Esophagus muscularis mucosa (tissue), 3 donors: ENCODE results near the gene SHF.

Experiments used
- POLR2A ChIP-seq: fragments of 450-650 bp; IDR thresholded peaks from one replicate; pipeline ENCODE4 v1.6.1; 2017; ENCODE audit warnings: antibody characterized with exemption, moderate library complexity, mild to moderate bottlenecking, low read depth
- POLR2AphosphoS5 ChIP-seq, 2 donors: sonication (generic); formaldehyde crosslinking; IDR thresholded peaks; one replicate each; pipeline ENCODE4 v1.6.1; 2017; ENCODE audit warnings: antibody characterized with exemption in 2 of 2
- TF ChIP-seq, protein P1 (sequence below), 3 experiments: fragments of 200-600 bp in 2 of 3; fragments of 450-650 bp in 1 of 3; sonication (generic) in 2 of 3; IDR thresholded peaks; one replicate each; pipeline ENCODE4 v1.5.1; 2017 to 2019; ENCODE audit warnings: antibody characterized with exemption in 3 of 3, mild to moderate bottlenecking in 2 of 3, moderate library complexity in 1 of 3

DNA sequence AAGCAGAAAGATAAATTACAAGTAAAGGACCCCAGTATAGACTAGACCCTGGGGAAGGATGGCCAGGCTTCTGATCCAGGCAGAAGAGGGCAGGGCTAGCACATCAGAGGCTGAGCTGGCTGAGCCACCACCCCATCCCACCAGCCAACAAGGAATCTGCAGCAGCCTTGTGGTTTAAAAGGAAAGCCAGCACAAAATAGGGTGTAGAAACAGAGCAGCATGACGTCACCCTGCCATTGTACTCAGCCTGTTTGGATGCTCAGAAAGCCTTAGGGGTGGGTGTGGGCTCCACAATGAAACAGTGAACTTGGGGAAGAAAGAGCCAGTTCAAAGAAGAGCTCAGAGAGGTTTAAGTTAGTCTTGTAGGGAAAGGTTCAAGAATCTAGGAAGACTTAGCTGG lies 29.8 kb downstream of the SHF start:
- TF ChIP-seq, protein P1, sequence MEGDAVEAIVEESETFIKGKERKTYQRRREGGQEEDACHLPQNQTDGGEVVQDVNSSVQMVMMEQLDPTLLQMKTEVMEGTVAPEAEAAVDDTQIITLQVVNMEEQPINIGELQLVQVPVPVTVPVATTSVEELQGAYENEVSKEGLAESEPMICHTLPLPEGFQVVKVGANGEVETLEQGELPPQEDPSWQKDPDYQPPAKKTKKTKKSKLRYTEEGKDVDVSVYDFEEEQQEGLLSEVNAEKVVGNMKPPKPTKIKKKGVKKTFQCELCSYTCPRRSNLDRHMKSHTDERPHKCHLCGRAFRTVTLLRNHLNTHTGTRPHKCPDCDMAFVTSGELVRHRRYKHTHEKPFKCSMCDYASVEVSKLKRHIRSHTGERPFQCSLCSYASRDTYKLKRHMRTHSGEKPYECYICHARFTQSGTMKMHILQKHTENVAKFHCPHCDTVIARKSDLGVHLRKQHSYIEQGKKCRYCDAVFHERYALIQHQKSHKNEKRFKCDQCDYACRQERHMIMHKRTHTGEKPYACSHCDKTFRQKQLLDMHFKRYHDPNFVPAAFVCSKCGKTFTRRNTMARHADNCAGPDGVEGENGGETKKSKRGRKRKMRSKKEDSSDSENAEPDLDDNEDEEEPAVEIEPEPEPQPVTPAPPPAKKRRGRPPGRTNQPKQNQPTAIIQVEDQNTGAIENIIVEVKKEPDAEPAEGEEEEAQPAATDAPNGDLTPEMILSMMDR (IDR thresholded peaks at IDR 0.05): no peak
- no peak for TF ChIP-seq POLR2A
- no peak for TF ChIP-seq POLR2AphosphoS5 (IDR thresholded peaks at IDR 0.05)
